ENCODE data around the gene PDE1C. TPM values are rescaled to one million over a fixed set of nuclear protein-coding genes. Genes with fewer than 3 reads are reported as not detected.

The PDE1C gene
- total RNA-seq, 2 experiments from 2014 or later, result not detected

- Histone ChIP-seq H3K9me2 (ENCODE audit: insufficient read depth, low read length) (no peaks in the 10 kb centered on the region), H3K27ac (ENCODE audit: low read depth, low read length, poor library complexity, severe bottlenecking) (no peak overlapping the region), H4K20me1 (ENCODE audit: insufficient read depth, low read length) (no peaks in the 10 kb centered on the region), H3K4me3 (ENCODE audit: low read depth, low read length, poor library complexity, severe bottlenecking) (no peak overlapping the region), H2AFZ (ENCODE audit: low read length) (no peak overlapping the region), H3K9me3 (ENCODE audit: low read length) (no peaks in the 10 kb centered on the region), H3K36me3 (ENCODE audit: insufficient read depth, low read length) (no peaks in the 10 kb centered on the region), H3K4me1 (ENCODE audit: insufficient read depth, low read length, poor library complexity, severe bottlenecking) (no peaks in the 10 kb centered on the region), H3K4me2 (ENCODE audit: low read length) (no peak overlapping the region), H3K79me2 (ENCODE audit: insufficient read depth, low read depth, low read length) (no peaks in the 10 kb centered on the region)
- ChIA-PET POLR2A (no interaction called here), CTCF (ENCODE audit: unreplicated experiment) (no interaction called here)
- intact Hi-C loops (cut with micrococcal nuclease; ENCODE audit: unreplicated experiment), result no loop called here
- no peak for TF ChIP-seq EZH2phosphoT487 (IDR thresholded peaks at IDR 0.05; ENCODE audit: borderline replicate concordance, low read depth, low read length)
- TF ChIP-seq, protein P1, sequence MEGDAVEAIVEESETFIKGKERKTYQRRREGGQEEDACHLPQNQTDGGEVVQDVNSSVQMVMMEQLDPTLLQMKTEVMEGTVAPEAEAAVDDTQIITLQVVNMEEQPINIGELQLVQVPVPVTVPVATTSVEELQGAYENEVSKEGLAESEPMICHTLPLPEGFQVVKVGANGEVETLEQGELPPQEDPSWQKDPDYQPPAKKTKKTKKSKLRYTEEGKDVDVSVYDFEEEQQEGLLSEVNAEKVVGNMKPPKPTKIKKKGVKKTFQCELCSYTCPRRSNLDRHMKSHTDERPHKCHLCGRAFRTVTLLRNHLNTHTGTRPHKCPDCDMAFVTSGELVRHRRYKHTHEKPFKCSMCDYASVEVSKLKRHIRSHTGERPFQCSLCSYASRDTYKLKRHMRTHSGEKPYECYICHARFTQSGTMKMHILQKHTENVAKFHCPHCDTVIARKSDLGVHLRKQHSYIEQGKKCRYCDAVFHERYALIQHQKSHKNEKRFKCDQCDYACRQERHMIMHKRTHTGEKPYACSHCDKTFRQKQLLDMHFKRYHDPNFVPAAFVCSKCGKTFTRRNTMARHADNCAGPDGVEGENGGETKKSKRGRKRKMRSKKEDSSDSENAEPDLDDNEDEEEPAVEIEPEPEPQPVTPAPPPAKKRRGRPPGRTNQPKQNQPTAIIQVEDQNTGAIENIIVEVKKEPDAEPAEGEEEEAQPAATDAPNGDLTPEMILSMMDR (conservative IDR thresholded peaks at IDR 0.05; ENCODE audit: low read length), result no peak
- DNase-seq (ENCODE audit: low spot score), result no peak
- no TSS peak for BruUV-seq (replicated peaks)
Observed at GRCh38 chr7:31758755-31759154, 311.5 kb downstream of the PDE1C start.

DNA sequence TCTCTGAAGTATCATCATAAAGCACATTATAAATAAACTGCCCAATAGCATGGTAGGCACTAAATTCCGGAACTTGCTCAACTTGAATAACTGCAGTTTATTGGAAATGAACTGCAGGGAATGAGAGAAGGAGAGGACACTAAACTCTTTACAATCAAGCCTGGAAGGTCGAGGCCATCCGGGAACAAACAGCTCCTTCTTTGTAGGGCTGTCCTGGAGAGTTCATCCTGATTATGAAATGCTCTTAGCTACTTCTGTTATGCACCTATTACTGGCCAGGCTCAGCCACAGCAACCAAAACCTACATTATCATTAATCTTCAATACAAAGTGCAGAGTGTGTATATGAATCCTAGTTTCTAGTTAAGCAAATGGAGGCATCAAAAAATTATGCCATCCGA lies 318.5 kb downstream of the PDE1C start:
- intact Hi-C loops (cut with micrococcal nuclease; ENCODE audit: unreplicated experiment), result no loop called here

DNA sequence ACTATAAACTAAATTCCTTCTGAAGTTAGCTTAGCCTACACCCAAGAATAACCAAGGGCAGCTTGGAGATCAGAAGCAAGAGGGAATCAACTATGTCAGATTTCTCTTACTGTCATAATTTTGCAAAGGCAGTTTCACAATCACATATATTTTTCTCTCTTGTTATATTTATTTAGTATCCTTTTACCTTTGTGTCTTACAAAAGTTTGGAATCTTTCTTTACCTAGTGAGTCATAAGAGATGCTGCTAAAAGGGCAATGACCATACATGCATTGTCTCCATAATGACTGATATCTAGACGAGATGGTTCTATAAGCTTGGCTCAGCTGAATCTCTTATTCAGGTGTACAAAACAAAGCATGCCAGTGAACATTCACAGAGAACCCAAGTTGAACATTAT lies 322.1 kb downstream of the PDE1C start:
- ChIA-PET POLR2A (interaction anchor here (0.6 to 1.1 kb wide), 3 partner anchors 11 to 595 kb away, joined by 3 to 8 read pairs (median 5); no protein-coding TSS in a partner anchor), CTCF (ENCODE audit: unreplicated experiment) (no interaction called here)
- intact Hi-C loops (cut with micrococcal nuclease; ENCODE audit: unreplicated experiment), result loop anchor here (10.0 kb wide), 1 partner anchor 457 kb away; no protein-coding TSS in a partner anchor
- no peaks in the 10 kb centered on the region for H3K9me2 ChIP-seq (ENCODE audit: insufficient read depth, low read length)
- H4K20me1 ChIP-seq (ENCODE audit: insufficient read depth, low read length), result no peaks in the 10 kb centered on the region
- no peaks in the 10 kb centered on the region for H3K9me3 ChIP-seq (ENCODE audit: low read length)
- H3K4me3 ChIP-seq (ENCODE audit: low read depth, low read length, poor library complexity, severe bottlenecking), result no peak overlapping the region
- no peak for DNase-seq (ENCODE audit: low spot score)
- H3K4me1 ChIP-seq (ENCODE audit: insufficient read depth, low read length, poor library complexity, severe bottlenecking), result no peaks in the 10 kb centered on the region
- no peaks in the 10 kb centered on the region for H3K79me2 ChIP-seq (ENCODE audit: insufficient read depth, low read depth, low read length)
- no peak overlapping the region for H2AFZ ChIP-seq (ENCODE audit: low read length)
- TF ChIP-seq, protein P1 (conservative IDR thresholded peaks at IDR 0.05; ENCODE audit: low read length), result no peak
- TF ChIP-seq EZH2phosphoT487 (IDR thresholded peaks at IDR 0.05; ENCODE audit: borderline replicate concordance, low read depth, low read length), result no peak
- no TSS peak for BruUV-seq (replicated peaks)
- no peaks in the 10 kb centered on the region for H3K36me3 ChIP-seq (ENCODE audit: insufficient read depth, low read length)
- H3K27ac ChIP-seq (ENCODE audit: low read depth, low read length, poor library complexity, severe bottlenecking), result no peak overlapping the region
- H3K4me2 ChIP-seq (ENCODE audit: low read length), result no peak overlapping the region

More for the DNA sequence above, 318.5 kb downstream of the PDE1C start:
- Histone ChIP-seq H3K79me2 (ENCODE audit: insufficient read depth, low read depth, low read length) (no peaks in the 10 kb centered on the region), H3K9me2 (ENCODE audit: insufficient read depth, low read length) (no peaks in the 10 kb centered on the region), H3K4me3 (ENCODE audit: low read depth, low read length, poor library complexity, severe bottlenecking) (no peak overlapping the region), H3K4me2 (ENCODE audit: low read length) (no peak overlapping the region), H3K36me3 (ENCODE audit: insufficient read depth, low read length) (no peaks in the 10 kb centered on the region), H4K20me1 (ENCODE audit: insufficient read depth, low read length) (no peaks in the 10 kb centered on the region), H2AFZ (ENCODE audit: low read length) (no peak overlapping the region), H3K4me1 (ENCODE audit: insufficient read depth, low read length, poor library complexity, severe bottlenecking) (no peaks in the 10 kb centered on the region), H3K27ac (ENCODE audit: low read depth, low read length, poor library complexity, severe bottlenecking) (no peak overlapping the region), H3K9me3 (ENCODE audit: low read length) (no peaks in the 10 kb centered on the region)
- no peak for TF ChIP-seq EZH2phosphoT487 (IDR thresholded peaks at IDR 0.05; ENCODE audit: borderline replicate concordance, low read depth, low read length)
- TF ChIP-seq, protein P1 (conservative IDR thresholded peaks at IDR 0.05; ENCODE audit: low read length), result no peak
- DNase-seq (ENCODE audit: low spot score), result no peak
- CTCF ChIA-PET (ENCODE audit: unreplicated experiment), result no interaction called here
- BruUV-seq (replicated peaks), result no TSS peak
- POLR2A ChIA-PET, result no interaction called here
